Right lobe of liver (tissue), 4 donors: ENCODE data around the gene PRDM7.

Experiments used
- CTCF ChIP-seq, 4 donors: fragments of 200-600 bp in 3 of 4; fragments of 450-650 bp in 1 of 4; IDR thresholded peaks; one replicate each; pipeline versions ENCODE4 v1.5.1 to v1.8.0; 2016 to 2022; ENCODE audit warnings: antibody characterized with exemption in 4 of 4, mild to moderate bottlenecking in 2 of 4
- POLR2A ChIP-seq: fragments of 450-650 bp; IDR thresholded peaks from one replicate; pipeline ENCODE4 v1.6.1; 2017; ENCODE audit warnings: antibody characterized with exemption, mild to moderate bottlenecking
- donor health status: DM: no; HTN: no; CAD: no.
- donor health status: DM: no; HTN: no; CAD: no.
- donor health status: DM: no; HTN: yes; CAD: no.

DNA sequence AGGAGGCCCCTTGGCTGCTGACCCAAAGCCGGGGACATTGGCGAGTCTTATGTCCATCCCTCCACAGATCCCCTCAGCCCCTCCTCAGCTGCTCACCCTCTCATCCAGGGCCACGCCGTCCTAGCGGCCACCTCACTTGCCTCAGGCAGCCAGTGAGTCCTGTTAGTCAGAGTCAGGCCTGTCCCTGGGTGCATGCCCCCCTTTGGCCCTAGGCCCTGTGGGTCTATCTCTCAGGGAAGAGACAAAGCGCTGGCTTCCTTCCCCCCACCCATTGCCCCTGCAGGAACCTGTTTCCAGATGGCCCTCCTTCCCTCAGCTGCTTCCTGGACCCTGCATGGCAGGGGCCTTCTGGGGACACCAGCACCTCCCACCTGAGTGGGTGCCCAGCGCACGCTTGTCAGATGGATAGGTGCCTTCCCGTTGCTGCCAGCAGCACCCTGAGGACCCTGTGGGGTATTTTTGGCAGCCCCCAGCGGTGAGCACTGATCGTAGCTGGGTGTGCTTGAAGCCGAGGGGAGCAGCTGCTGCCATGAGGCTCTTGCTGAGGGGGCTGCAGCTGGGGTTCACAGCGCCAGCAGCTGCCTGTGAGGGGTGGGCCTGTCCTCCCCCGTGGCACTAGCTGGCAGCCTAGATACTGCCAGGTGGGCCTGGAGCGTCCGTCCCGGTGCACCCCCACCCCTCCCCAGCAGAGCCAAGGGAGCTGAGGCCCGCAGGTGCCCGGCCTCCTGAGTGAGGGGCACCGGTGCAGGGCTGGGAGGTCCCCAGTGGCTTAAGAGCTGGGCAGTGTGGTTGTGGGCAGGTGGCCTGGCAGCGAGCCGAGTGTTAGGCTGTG lies 66.2 kb downstream of the PRDM7 start:
- TF ChIP-seq CTCF (IDR thresholded peaks at IDR 0.05): no peak
- no peak for TF ChIP-seq POLR2A
